Measurements from ENCODE around the gene CRIP1.

DNA sequence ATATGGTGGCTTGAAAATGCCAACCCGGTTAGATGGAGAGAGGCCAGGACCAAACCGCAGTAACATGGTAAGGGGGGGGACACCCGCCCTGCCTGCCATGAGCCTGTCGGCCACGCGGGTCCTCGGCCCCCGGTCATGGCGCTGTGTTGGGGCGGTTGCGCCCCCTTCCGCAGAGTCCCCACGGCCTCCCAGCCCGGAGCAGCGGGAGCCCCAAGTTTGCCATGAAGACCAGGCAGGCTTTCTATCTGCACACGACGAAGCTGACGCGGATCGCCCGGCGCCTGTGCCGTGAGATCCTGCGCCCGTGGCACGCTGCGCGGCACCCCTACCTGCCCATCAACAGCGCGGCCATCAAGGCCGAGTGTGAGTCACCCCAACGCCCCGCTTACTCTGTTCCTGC is 22.2 kb upstream of the CRIP1 start:
- TF ChIP-seq CTCF (conservative IDR thresholded peaks at IDR 0.05; ENCODE audit: low read depth, low read length) (no peak), EZH2phosphoT487 (IDR thresholded peaks at IDR 0.05; ENCODE audit: borderline replicate concordance, low read length) (no peak)
